CD4-positive, CD25-positive, alpha-beta regulatory T cell (primary cell): ENCODE results near the gene MAFF. TPM values are rescaled to one million over a fixed set of nuclear protein-coding genes. Genes with fewer than 3 reads are reported as not detected.

Experiments used
- ATAC-seq, 2 donors: fragments of 150-1000 bp; cut with Tn5 transposase; one replicate each; pipeline ENCODE4 v1.10.0; 2021; ENCODE audit warnings: low read depth in 2 of 2, moderate number of reproducible peaks in 2 of 2, moderate library complexity in 1 of 2
- DNase-seq, 3 donors: peaks; one replicate each; pipeline versions ENCODE4 v3.0.0 to v3.0.0-alpha.2; 2012 to 2022; ENCODE audit warnings: mixed read lengths in 1 of 3
- H3K27ac ChIP-seq: one replicate; pipeline ENCODE4 v1.7.0; 2013; ENCODE audit warnings: mild to moderate bottlenecking, low read length; ENCODE audit not compliant: insufficient read depth, poor library complexity, severe bottlenecking
- H3K27me3 ChIP-seq: one replicate; pipeline ENCODE4 v1.7.0; 2013; ENCODE audit warnings: low read length; ENCODE audit not compliant: control insufficient read depth, insufficient read depth
- H3K36me3 ChIP-seq: one replicate; pipeline ENCODE4 v1.7.0; 2013; ENCODE audit warnings: mild to moderate bottlenecking, low read length, moderate library complexity; ENCODE audit not compliant: control insufficient read depth, insufficient read depth
- H3K4me1 ChIP-seq: 2 replicates; pipeline ENCODE4 v1.7.0; 2013; ENCODE audit warnings: mild to moderate bottlenecking, low read length; ENCODE audit not compliant: insufficient read depth, control insufficient read depth, poor library complexity, severe bottlenecking
- H3K4me3 ChIP-seq: one replicate; pipeline ENCODE4 v1.7.0; 2013; ENCODE audit warnings: low read depth, mild to moderate bottlenecking, low read length, moderate library complexity
- H3K9me3 ChIP-seq, 2 experiments: 1 replicate in 1 of 2; 2 replicates in 1 of 2; pipeline ENCODE4 v1.7.0; 2013; ENCODE audit warnings: low read length in 2 of 2, mild to moderate bottlenecking in 1 of 2, moderate library complexity in 1 of 2; ENCODE audit not compliant: control insufficient read depth in 2 of 2
- H3K27ac Mint-ChIP-seq, 3 donors: one replicate each; pipeline ENCODE4 v1.8.0; 2020 to 2022; ENCODE audit warnings: mild to moderate bottlenecking in 3 of 3, mixed read lengths in 3 of 3, moderate library complexity in 2 of 3
- H3K27me3 Mint-ChIP-seq: one replicate; pipeline ENCODE4 v1.8.0; 2022; ENCODE audit warnings: mild to moderate bottlenecking, mixed read lengths
- H3K36me3 Mint-ChIP-seq: one replicate; pipeline ENCODE4 v1.8.0; 2020; ENCODE audit warnings: mixed read lengths
- H3K4me1 Mint-ChIP-seq, 4 donors: one replicate each; pipeline ENCODE4 v1.8.0; 2020 to 2022; ENCODE audit warnings: mixed read lengths in 4 of 4, mild to moderate bottlenecking in 1 of 4
- H3K4me3 Mint-ChIP-seq, 4 donors: one replicate each; pipeline ENCODE4 v1.8.0; 2020 to 2022; ENCODE audit warnings: mild to moderate bottlenecking in 4 of 4, mixed read lengths in 4 of 4, moderate library complexity in 3 of 4
- H3K9me3 Mint-ChIP-seq, 7 donors: one replicate each; pipeline ENCODE4 v1.8.0; 2020 to 2022; ENCODE audit warnings: mixed read lengths in 7 of 7, mild to moderate bottlenecking in 3 of 7, moderate library complexity in 2 of 7
- polyA plus RNA-seq, 4 donors: library from polyadenylated mRNA; unstranded; fragments of 300-500 nt; fragmentation: Illumina TruSeq; gene quantifications; one replicate each; pipeline ENCODE4 v1.2.3, GENCODE V29; 2021
- total RNA-seq: library from RNA; stranded (reverse); gene quantifications from one replicate; pipeline ENCODE4 v1.2.3, GENCODE V29; 2022

MAFF gene
- total and polyA plus RNA-seq, 5 donors from 2014 or later: 1.4 to 39.4 (median 2.1) TPM

GRCh38 chr22:38211556-38211955 lies 9.8 kb downstream of the MAFF start:
- ATAC-seq (no peak), DNase-seq (no peak)
- Mint-ChIP-seq H3K9me3 (no peaks in the 10 kb centered on the region), H3K36me3 (peaks cover 4% of the 10 kb centered on the region), H3K27me3 (no peaks in the 10 kb centered on the region), H3K27ac (no peak overlapping the region), H3K4me1 (peaks cover 0 to 19% (median 5%) of the 10 kb centered on the region in 4 donors), H3K4me3 (no peak overlapping the region)
- Histone ChIP-seq H3K36me3 (no peaks in the 10 kb centered on the region), H3K9me3 (no peaks in the 10 kb centered on the region), H3K27me3 (no peaks in the 10 kb centered on the region), H3K4me1 (peaks cover 6% of the 10 kb centered on the region), H3K27ac (no peak overlapping the region), H3K4me3 (no peak overlapping the region)

GRCh38 chr22:38212442-38212841 lies 10.6 kb downstream of the MAFF start:
- Histone ChIP-seq H3K9me3 (no peaks in the 10 kb centered on the region), H3K4me3 (no peak overlapping the region), H3K27ac (no peak overlapping the region), H3K36me3 (no peaks in the 10 kb centered on the region), H3K27me3 (no peaks in the 10 kb centered on the region), H3K4me1 (peaks cover 6% of the 10 kb centered on the region)
- H3K27ac Mint-ChIP-seq: no peak overlapping the region
- no peak for DNase-seq
- no peaks in the 10 kb centered on the region for H3K9me3 Mint-ChIP-seq
- H3K4me1 Mint-ChIP-seq: peaks cover 0 to 19% (median 5%) of the 10 kb centered on the region in 4 donors
- no peak for ATAC-seq
- H3K4me3 Mint-ChIP-seq: peak overlapping the region in 1 of 4 donors; percentile 52
- H3K27me3 Mint-ChIP-seq: no peaks in the 10 kb centered on the region
- peaks cover 4% of the 10 kb centered on the region for H3K36me3 Mint-ChIP-seq

- no peaks in the 10 kb centered on the region for H3K27me3 Mint-ChIP-seq
- H3K4me3 Mint-ChIP-seq: peak overlapping the region in 3 of 4 donors; percentile 33 to 81 (median 62)
- Histone ChIP-seq H3K9me3 (no peaks in the 10 kb centered on the region), H3K27me3 (no peaks in the 10 kb centered on the region), H3K4me1 (peaks cover 10% of the 10 kb centered on the region), H3K27ac (no peak overlapping the region), H3K36me3 (no peaks in the 10 kb centered on the region), H3K4me3 (no peak overlapping the region)
- no peaks in the 10 kb centered on the region for H3K9me3 Mint-ChIP-seq
- peaks cover 0 to 24% (median 3%) of the 10 kb centered on the region in 4 donors for H3K4me1 Mint-ChIP-seq
- ATAC-seq (no peak), DNase-seq (no peak)
- H3K27ac Mint-ChIP-seq: peak overlapping the region in 1 of 3 donors; percentile 76
- H3K36me3 Mint-ChIP-seq: peaks cover 4% of the 10 kb centered on the region
These were observed 11.7 kb downstream of the MAFF start for GRCh38 chr22:38213319-38213989.

GRCh38 chr22:38213990-38214301 lies 12.2 kb downstream of the MAFF start:
- Mint-ChIP-seq H3K36me3 (peaks cover 4% of the 10 kb centered on the region), H3K9me3 (no peaks in the 10 kb centered on the region), H3K27me3 (no peaks in the 10 kb centered on the region), H3K27ac (peak overlapping the region in 1 of 3 donors; percentile 31), H3K4me1 (peaks cover 0 to 29% (median 3%) of the 10 kb centered on the region in 4 donors), H3K4me3 (peak overlapping the region in 3 of 4 donors; percentile 39 to 73 (median 71))
- H3K4me3 ChIP-seq: no peak overlapping the region
- no peaks in the 10 kb centered on the region for H3K27me3 ChIP-seq
- no peak overlapping the region for H3K27ac ChIP-seq
- H3K9me3 ChIP-seq: no peaks in the 10 kb centered on the region
- ATAC-seq (no peak), DNase-seq (no peak)
- peaks cover 15% of the 10 kb centered on the region for H3K4me1 ChIP-seq
- H3K36me3 ChIP-seq: no peaks in the 10 kb centered on the region

- H3K4me3 ChIP-seq: no peak overlapping the region
- no peaks in the 10 kb centered on the region for H3K9me3 Mint-ChIP-seq
These were observed 12.7 kb downstream of the MAFF start for GRCh38 chr22:38214302-38215056.

GRCh38 chr22:38215156-38216038 lies 13.6 kb downstream of the MAFF start:
- peaks cover 0 to 35% (median 9%) of the 10 kb centered on the region in 4 donors for H3K4me1 Mint-ChIP-seq
- peak overlapping the region in 3 of 4 donors; percentile 21 to 80 (median 26) for H3K4me3 Mint-ChIP-seq
- peaks cover 20% of the 10 kb centered on the region for H3K4me1 ChIP-seq
- no peaks in the 10 kb centered on the region for H3K9me3 ChIP-seq
- H3K9me3 Mint-ChIP-seq: no peaks in the 10 kb centered on the region
- peak overlapping the region in 2 of 3 donors; percentile 26 to 59 for H3K27ac Mint-ChIP-seq
- H3K36me3 Mint-ChIP-seq: peaks cover 4% of the 10 kb centered on the region
- no peaks in the 10 kb centered on the region for H3K36me3 ChIP-seq
- no peaks in the 10 kb centered on the region for H3K27me3 ChIP-seq
- no peak overlapping the region for H3K4me3 ChIP-seq
- ATAC-seq: no peak
- no peak overlapping the region for H3K27ac ChIP-seq
- DNase-seq: no peak
- H3K27me3 Mint-ChIP-seq: no peaks in the 10 kb centered on the region

More at GRCh38 chr22:38214302-38215056, 12.7 kb downstream of the MAFF start:
- peak; percentile 71 to 74 for ATAC-seq
- peak overlapping the region in 3 of 4 donors; percentile 39 to 80 (median 73) for H3K4me3 Mint-ChIP-seq
- no peaks in the 10 kb centered on the region for H3K27me3 Mint-ChIP-seq
- Histone ChIP-seq H3K9me3 (no peaks in the 10 kb centered on the region), H3K36me3 (no peaks in the 10 kb centered on the region), H3K27ac (no peak overlapping the region), H3K27me3 (no peaks in the 10 kb centered on the region), H3K4me1 (peaks cover 20% of the 10 kb centered on the region)
- peak overlapping the region in 1 of 3 donors; percentile 31 for H3K27ac Mint-ChIP-seq
- peaks cover 0 to 35% (median 9%) of the 10 kb centered on the region in 4 donors for H3K4me1 Mint-ChIP-seq
- H3K36me3 Mint-ChIP-seq: peaks cover 4% of the 10 kb centered on the region
- DNase-seq: peak; percentile 64 to 73 (median 71)
